Panc1 (cell line): Measurements from ENCODE around the gene GBX1. TPM values are rescaled to one million over a fixed set of nuclear protein-coding genes. Genes with fewer than 3 reads are reported as not detected.

Experiments
- ATAC-seq: fragments of 200-7000 bp; cut with Tn5 transposase; 2 replicates; pipeline ENCODE4 v1.9.1; 2020; ENCODE audit warnings: mild to moderate bottlenecking, moderate library complexity
- BruUV-seq: library from RNA; stranded (reverse); fragments of 400-500 nt; replicated peaks from 2 replicates; lab custom pipeline; 2021; lab: Mats Ljungman, UMichigan
- CTCF ChIA-PET: fragments of 300-600 bp; sonication (Branson Sonifier 250); formaldehyde crosslinking; loops from one replicate; lab custom pipeline; 2022; ENCODE audit warnings: antibody characterized with exemption; lab: Charles Lee
- POLR2A ChIA-PET: fragments of 300-600 bp; sonication (Branson Sonifier 250); formaldehyde crosslinking; loops from one replicate; lab custom pipeline; 2022; ENCODE audit warnings: antibody characterized with exemption; lab: Charles Lee
- DNase-seq: peaks from one replicate; pipeline ENCODE4 v3.0.0-alpha.2; 2010; ENCODE audit warnings: low read depth, low spot score
- H3K27ac ChIP-seq: 2 replicates; pipeline ENCODE4 v1.5.1; 2011; ENCODE audit warnings: mild to moderate bottlenecking, low read length, inconsistent platforms
- H3K27me3 ChIP-seq: fragments of 200-500 bp; sonication (Bioruptor generic); 2 replicates; pipeline ENCODE4 v1.6.0; 2014; ENCODE audit warnings: low read length, inconsistent platforms; ENCODE audit not compliant: control insufficient read depth, insufficient read depth
- H3K36me3 ChIP-seq: fragments of 200-500 bp; sonication (Bioruptor generic); 2 replicates; pipeline ENCODE4 v1.5.1; 2014; ENCODE audit warnings: inconsistent platforms, mild to moderate bottlenecking, low read length, moderate library complexity; ENCODE audit not compliant: control insufficient read depth, insufficient read depth
- H3K4me1 ChIP-seq: 2 replicates; pipeline ENCODE4 v1.5.1; 2011; ENCODE audit warnings: inconsistent platforms, mild to moderate bottlenecking, low read length, moderate library complexity; ENCODE audit not compliant: control insufficient read depth, insufficient read depth
- H3K4me3 ChIP-seq, 2 experiments: 2 replicates each; pipeline ENCODE4 v1.5.1; 2011 to 2012; ENCODE audit warnings: low read depth in 2 of 2, low read length in 2 of 2, mild to moderate bottlenecking in 2 of 2, inconsistent platforms in 1 of 2, moderate library complexity in 1 of 2
- H3K9me3 ChIP-seq: fragments of 200-500 bp; sonication (Bioruptor generic); 2 replicates; pipeline ENCODE4 v1.5.1; 2014; ENCODE audit warnings: low read depth, mild to moderate bottlenecking, inconsistent platforms, low read length, moderate library complexity; ENCODE audit not compliant: control insufficient read depth, insufficient read depth
- CTCF ChIP-seq: fragments of 450-650 bp; IDR thresholded peaks from 2 replicates; pipeline ENCODE4 v1.5.1; 2017; ENCODE audit warnings: mild to moderate bottlenecking
- POLR2AphosphoS5 ChIP-seq: IDR thresholded peaks from 2 replicates; pipeline ENCODE4 v1.6.1; 2012; ENCODE audit warnings: mild to moderate bottlenecking, low read depth, low read length, moderate library complexity
- REST ChIP-seq, 2 experiments: IDR thresholded peaks; 2 replicates each; pipeline ENCODE4 v1.6.1; 2011 to 2012; ENCODE audit warnings: low read depth in 2 of 2, control low read depth in 1 of 2, low read length in 1 of 2, mild to moderate bottlenecking in 1 of 2, moderate library complexity in 1 of 2; ENCODE audit not compliant: insufficient read depth in 1 of 2
- SIN3A ChIP-seq: IDR thresholded peaks from 2 replicates; pipeline ENCODE4 v1.6.1; 2012; ENCODE audit warnings: low read depth, mild to moderate bottlenecking, low read length, moderate library complexity, borderline replicate concordance; ENCODE audit not compliant: insufficient read depth
- TCF7L2 ChIP-seq: IDR thresholded peaks from 2 replicates; pipeline ENCODE4 v1.6.1; 2011; ENCODE audit warnings: mild to moderate bottlenecking, low read depth, low read length, inconsistent platforms
- in situ Hi-C: cut with HindIII; loops from 2 replicates; pipeline ENCODE4 v1.10.0; 2016; ENCODE audit warnings: low sequenced_read_pairs, low pct_unique_long_range_greater_than_20kb
- intact Hi-C: fragments of 100-400 bp; cut with micrococcal nuclease; formaldehyde crosslinking; loops from one replicate; pipeline ENCODE4 v1.10.0; 2022; ENCODE audit not compliant: unreplicated experiment
- total RNA-seq: library from RNA; stranded (reverse); gene quantifications from one replicate; pipeline ENCODE4 v1.2.1, GENCODE V29; 2021; ENCODE audit not compliant: unreplicated experiment

Gene GBX1
- total RNA-seq, 1 experiment from 2014 or later: not detected

- TF ChIP-seq POLR2AphosphoS5: no peak
Observed at GRCh38 chr7:151125846-151126481, 41.5 kb downstream of the GBX1 start (continued).

GRCh38 chr7:151125470-151125845 is 42.0 kb downstream of the GBX1 start:
- H3K36me3 ChIP-seq: no peaks in the 10 kb centered on the region
- H3K4me3 ChIP-seq: no peak overlapping the region
- no peaks in the 10 kb centered on the region for H3K27me3 ChIP-seq
- TF ChIP-seq SIN3A: no peak
- TF ChIP-seq TCF7L2: no peak
- no peak for TF ChIP-seq CTCF
- no peak for TF ChIP-seq POLR2AphosphoS5
- TF ChIP-seq REST (IDR thresholded peaks at IDR 0.05; ENCODE audit: insufficient read depth in 1 of 2, low read depth in 2 of 2, low read length in 1 of 2): no peak
- in situ Hi-C loops (no loop called here), intact Hi-C loops (no loop called here)
- ChIA-PET CTCF (interaction anchor here (0.6 kb wide), 1 partner anchor 118 kb away, joined by 6 read pairs; no protein-coding TSS in a partner anchor), POLR2A (no interaction called here)
- H3K27ac ChIP-seq: no peak overlapping the region
- H3K4me1 ChIP-seq: no peaks in the 10 kb centered on the region
- ATAC-seq: no peak
- no peak for DNase-seq
- H3K9me3 ChIP-seq: no peaks in the 10 kb centered on the region
- no TSS peak for BruUV-seq

- ChIA-PET POLR2A (no interaction called here), CTCF (interaction anchor here (0.6 kb wide), 1 partner anchor 118 kb away, joined by 6 read pairs; no protein-coding TSS in a partner anchor)
- intact Hi-C loops: loop anchor here (1.0 to 5.0 kb wide), 2 partner anchors 47 to 177 kb away; no protein-coding TSS in a partner anchor
- Histone ChIP-seq H3K4me3 (no peak overlapping the region), H3K9me3 (no peaks in the 10 kb centered on the region), H3K27ac (no peak overlapping the region), H3K36me3 (no peaks in the 10 kb centered on the region), H3K4me1 (no peaks in the 10 kb centered on the region), H3K27me3 (no peaks in the 10 kb centered on the region)
- in situ Hi-C loops: no loop called here
- DNase-seq: no peak
- no peak for ATAC-seq
- TF ChIP-seq TCF7L2: no peak
- no peak for TF ChIP-seq POLR2AphosphoS5
- no peak for TF ChIP-seq SIN3A
- TF ChIP-seq REST (IDR thresholded peaks at IDR 0.05; ENCODE audit: insufficient read depth in 1 of 2, low read depth in 2 of 2, low read length in 1 of 2): no peak
- no peak for TF ChIP-seq CTCF
- BruUV-seq: no TSS peak
Observed at GRCh38 chr7:151124899-151125399, 42.5 kb downstream of the GBX1 start.
